ENCODE data around the gene SLC8A1. TPM values are rescaled to one million over a fixed set of nuclear protein-coding genes. Genes with fewer than 3 reads are reported as not detected.
"Not testable (repeated sequence)": the region's sequence is repeated elsewhere in the genome, so short reads cannot be mapped to it uniquely, and the experiment has no call there.

SLC8A1 gene
- total RNA-seq, 1 donor from 2014 or later, result 1.3 TPM

GRCh38 chr2:40098786-40099470 is 353.0 kb downstream of the SLC8A1 start:
- ATAC-seq, result no peak

- ATAC-seq, result no peak
These were observed 354.1 kb downstream of the SLC8A1 start for GRCh38 chr2:40097691-40098385.

GRCh38 chr2:40096360-40096759 is 355.5 kb downstream of the SLC8A1 start:
- no peak for ATAC-seq

GRCh38 chr2:40095000-40095399 is 356.9 kb downstream of the SLC8A1 start:
- ATAC-seq, result no peak

GRCh38 chr2:40094451-40094850 is 357.4 kb downstream of the SLC8A1 start:
- ATAC-seq, result no peak

- no peak for ATAC-seq
These were observed 358.7 kb downstream of the SLC8A1 start for GRCh38 chr2:40093021-40093675.

- ATAC-seq, result no peak
These were observed 361.8 kb downstream of the SLC8A1 start for GRCh38 chr2:40090044-40090443.

GRCh38 chr2:40087927-40088326 is 364.0 kb downstream of the SLC8A1 start:
- ATAC-seq, result no peak

- no peak for ATAC-seq
These were observed 364.5 kb downstream of the SLC8A1 start for GRCh38 chr2:40087434-40087833.

- no peak for ATAC-seq
These were observed 366.1 kb downstream of the SLC8A1 start for GRCh38 chr2:40085786-40086185.

- ATAC-seq, result not testable (repeated sequence)
These were observed 378.6 kb downstream of the SLC8A1 start for GRCh38 chr2:40073336-40073735.

- no peak for ATAC-seq
These were observed 379.3 kb downstream of the SLC8A1 start for GRCh38 chr2:40072442-40073232.

- no peak for ATAC-seq
These were observed 389.5 kb downstream of the SLC8A1 start for GRCh38 chr2:40062381-40062780.

- ATAC-seq, result no peak
These were observed 402.1 kb downstream of the SLC8A1 start for GRCh38 chr2:40049781-40050180.

- ATAC-seq, result no peak
These were observed 403.4 kb downstream of the SLC8A1 start for GRCh38 chr2:40048506-40048905.

- ATAC-seq, result no peak
These were observed 404.5 kb downstream of the SLC8A1 start for GRCh38 chr2:40047406-40047805.

Data from esophagus mucosa (tissue), 1 donor.